Posterior cingulate gyrus (tissue), 11 donors: ENCODE data around the gene LRP3.
"Not testable (repeated sequence)": the region's sequence is repeated elsewhere in the genome, so short reads cannot be mapped to it uniquely, and the experiment has no call there.

ENCODE experiments used
- DNase-seq, 10 donors: peaks; one replicate each; pipeline versions ENCODE4 v3.0.0 to v3.0.0-alpha.2; 2020 to 2021; ENCODE audit warnings: mixed read lengths in 3 of 10
- intact Hi-C: fragments of 100-400 bp; cut with DNase I; formaldehyde crosslinking; loops from one replicate; pipeline ENCODE4 v1.15.1; 2023

LRP3 gene

DNA sequence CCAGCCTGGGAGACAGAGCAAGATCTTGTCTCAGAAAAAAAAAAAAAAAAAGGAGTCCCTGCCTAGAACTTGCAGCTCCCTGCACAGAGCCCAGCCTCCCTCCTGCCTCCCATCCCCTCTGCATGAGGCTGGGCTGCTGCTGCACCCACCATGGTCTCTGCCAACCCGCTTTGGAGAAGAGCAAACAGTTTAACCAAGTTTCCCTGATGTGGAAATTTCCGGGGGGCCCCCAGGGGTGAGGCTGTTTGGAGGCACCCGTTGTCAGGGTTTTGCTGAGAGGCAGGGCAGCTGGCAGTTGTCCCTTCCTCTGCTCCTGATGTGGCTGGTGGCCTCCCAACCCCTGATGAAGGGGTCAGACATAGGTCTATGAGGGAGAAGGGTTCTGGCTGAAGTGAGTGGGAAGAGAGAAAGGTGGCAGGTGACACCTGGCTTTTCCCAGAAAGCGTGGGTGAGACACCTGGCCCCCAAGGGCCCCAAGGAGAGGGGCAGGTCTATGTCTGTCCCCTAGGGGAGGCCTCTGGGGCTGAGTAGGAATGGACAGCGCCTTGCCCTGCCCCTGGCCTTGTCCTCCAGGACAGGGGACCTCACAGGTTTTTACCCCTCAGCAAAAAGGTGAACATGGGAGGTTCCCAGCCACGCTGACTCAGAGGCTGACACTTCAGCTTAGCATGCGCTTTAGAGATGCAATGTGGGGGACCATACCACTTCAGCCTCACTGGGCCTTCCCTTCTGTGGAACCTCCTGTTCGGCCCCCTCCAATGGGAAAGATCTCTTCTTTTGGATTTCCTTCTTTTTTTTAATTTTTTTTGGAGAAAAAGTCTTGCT lies 5.5 kb downstream of the LRP3 start:
- intact Hi-C loops = no loop called here

DNA sequence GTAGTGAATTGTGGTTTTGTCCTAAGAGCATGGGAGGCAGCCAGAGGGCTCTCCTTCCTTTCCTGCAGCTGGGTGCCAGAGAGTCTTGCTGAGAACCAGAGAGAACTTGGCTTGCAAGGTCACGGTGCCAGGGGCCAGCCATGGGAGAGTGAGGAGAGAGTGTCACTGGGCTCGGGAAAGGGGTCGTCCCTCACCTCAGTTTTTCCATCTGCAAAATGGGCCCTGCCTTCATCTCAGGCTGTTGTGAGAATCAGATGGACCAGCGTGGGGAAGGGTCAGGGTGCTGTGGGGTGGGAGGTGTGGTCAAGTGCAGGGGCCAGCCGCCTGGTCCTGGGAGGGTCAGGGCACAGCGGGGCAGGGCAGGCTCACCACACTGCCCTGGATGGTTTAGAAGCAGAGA lies 7.3 kb downstream of the LRP3 start:
- peak in 1 of 10 donors; percentile 48 for DNase-seq
- intact Hi-C loops = no loop called here

More for the DNA sequence above, 5.5 kb downstream of the LRP3 start:
- DNase-seq = no peak

DNA sequence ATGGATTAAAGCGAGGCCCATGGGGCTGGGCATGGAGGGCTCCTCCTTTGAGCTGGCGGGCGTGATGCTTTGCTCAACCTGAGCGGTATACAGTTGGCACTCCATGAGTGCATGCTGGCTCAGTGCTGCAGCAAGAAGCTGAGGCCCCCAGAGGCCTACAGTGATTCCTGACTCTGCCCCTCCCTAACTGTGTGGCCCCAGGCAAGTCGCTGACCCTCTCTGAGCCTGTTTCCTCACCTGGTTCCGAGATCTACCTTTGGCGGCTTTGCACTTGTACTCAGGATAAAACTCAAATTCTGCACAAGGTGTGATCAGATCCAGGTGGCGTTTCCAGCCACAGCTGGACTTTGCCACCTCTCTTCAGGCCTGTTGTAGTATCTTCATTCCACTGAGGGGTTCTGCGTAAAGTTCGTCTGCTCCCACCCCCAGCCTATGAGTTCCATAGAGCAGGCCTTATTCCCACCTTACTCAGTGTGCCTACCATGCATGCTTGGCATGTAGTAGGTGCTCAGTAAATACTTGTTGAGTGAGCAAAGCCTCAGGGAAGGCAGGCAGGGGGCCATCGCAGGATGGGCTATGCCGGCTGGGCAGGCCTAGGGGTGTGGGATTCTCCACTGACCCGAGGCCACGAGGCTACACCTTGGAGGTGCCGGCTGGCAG lies 7.9 kb downstream of the LRP3 start:
- no peak for DNase-seq
- intact Hi-C loops = no loop called here

DNA sequence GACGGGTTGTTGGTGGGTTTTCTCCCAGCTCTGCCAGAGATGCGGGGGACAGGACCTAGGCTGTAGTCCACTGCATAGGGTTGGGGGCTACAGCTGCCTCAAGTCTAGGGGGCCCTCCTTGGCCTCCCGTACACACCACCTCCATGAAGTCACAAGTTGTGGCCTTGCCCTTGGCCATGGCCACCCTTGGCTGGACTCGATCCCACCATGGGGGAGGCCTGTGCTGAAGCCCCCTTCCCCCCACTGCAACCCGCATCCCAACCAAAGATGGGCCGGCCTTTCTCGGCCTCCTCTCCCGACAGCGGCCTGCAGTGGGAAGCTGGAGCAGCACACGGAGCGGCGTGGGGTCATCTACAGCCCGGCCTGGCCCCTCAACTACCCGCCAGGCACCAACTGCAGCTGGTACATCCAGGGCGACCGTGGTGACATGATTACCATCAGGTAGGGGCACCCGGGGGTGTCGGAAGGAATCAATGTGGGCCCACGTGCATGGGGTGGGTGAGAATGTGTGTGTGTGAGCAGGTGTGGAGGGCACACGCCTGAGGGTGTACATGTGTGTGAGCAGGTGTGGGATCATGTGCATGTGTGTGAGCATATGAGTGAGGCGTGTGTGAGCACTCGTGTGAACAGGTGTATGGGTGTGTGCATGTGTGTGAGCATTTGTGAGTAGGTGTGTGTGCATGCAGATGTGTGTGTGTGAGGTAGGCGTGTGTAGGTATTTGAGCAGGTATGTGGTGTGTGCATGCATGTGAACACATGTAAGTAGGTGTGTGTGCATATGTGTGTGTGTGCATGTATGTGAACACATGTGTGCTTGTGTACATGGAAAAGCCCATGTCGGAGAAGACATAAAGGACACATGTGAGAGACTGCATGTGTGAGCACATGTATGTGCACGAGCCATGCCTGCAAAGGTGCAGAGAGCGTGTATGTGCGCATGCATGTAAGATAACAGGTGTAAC lies 8.7 kb downstream of the LRP3 start:
- peak in 2 of 10 donors; percentile 61 to 74 for DNase-seq
- intact Hi-C loops = no loop called here

DNA sequence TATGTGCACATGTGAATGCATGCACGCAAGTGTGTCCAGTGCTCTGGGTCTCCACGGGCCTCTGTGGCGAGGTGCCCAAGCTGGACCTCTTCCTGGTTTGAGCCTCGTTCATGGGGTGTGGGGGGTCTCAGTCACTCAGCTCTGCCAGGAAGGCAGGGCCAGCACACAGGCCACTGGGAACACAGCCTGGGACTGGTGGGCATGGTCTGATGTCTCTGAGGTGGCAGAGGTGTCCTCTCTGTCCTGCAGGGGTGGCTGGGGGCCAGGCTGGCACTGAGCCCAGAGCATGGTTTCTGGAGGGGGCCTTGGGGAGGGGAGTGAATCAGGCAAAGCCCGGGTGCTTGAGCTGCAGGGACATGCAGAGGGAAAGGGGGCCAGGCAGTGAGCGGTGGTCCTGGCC lies 9.4 kb downstream of the LRP3 start:
- DNase-seq = peak in 3 of 10 donors; percentile 63 to 79 (median 63)
- intact Hi-C loops = no loop called here

DNA sequence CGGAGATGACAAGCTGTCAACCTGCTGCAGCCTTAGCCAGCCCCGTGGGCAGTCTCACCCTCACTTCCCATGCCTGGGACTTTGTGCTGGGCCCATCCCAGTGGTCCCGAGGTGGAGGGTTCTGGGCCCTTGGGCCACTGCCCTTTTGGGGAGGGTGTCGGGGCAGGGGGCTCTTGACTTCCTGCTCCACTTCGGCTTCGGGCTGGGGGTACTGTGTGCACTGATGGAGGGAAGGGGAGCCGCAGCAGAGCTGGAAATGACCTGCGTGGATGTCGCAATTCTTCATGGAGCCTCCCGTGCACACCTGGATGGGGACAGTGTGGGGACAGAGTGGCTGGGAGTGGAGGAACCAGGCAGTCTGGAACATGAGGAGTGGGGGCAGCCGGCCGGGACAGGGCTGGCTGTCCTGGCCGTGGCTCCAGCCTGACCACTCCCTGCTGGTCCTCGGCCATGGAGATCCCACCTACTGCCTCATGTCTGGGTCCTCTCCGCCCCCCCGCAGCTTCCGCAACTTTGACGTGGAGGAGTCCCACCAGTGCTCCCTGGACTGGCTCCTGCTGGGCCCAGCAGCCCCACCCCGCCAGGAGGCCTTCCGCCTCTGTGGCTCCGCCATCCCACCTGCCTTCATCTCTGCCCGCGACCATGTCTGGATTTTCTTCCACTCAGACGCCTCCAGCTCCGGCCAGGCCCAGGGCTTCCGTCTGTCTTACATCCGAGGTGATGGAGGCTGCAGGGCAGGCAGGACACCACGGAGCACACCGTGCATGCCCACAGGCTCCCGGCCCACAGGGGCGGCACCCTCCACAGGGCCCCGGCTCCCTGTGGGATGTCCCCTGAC lies 10.2 kb downstream of the LRP3 start:
- intact Hi-C loops = no loop called here
- DNase-seq = peak in 3 of 10 donors; percentile 66 to 80 (median 80)

DNA sequence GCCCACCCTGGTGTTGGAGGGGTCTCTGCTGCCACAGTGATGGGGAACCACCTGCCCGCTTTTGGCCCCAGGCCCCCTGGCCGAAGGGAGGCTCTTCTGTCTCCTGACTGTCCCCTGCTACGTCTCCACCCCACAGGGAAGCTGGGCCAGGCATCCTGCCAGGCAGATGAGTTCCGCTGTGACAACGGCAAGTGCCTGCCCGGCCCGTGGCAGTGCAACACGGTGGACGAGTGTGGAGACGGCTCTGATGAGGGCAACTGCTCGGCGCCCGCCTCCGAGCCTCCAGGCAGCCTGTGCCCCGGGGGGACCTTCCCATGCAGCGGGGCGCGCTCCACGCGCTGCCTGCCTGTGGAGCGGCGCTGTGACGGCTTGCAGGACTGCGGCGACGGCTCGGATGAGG lies 11.0 kb downstream of the LRP3 start:
- intact Hi-C loops = no loop called here
- DNase-seq = peak in 3 of 10 donors; percentile 69 to 84 (median 73)

DNA sequence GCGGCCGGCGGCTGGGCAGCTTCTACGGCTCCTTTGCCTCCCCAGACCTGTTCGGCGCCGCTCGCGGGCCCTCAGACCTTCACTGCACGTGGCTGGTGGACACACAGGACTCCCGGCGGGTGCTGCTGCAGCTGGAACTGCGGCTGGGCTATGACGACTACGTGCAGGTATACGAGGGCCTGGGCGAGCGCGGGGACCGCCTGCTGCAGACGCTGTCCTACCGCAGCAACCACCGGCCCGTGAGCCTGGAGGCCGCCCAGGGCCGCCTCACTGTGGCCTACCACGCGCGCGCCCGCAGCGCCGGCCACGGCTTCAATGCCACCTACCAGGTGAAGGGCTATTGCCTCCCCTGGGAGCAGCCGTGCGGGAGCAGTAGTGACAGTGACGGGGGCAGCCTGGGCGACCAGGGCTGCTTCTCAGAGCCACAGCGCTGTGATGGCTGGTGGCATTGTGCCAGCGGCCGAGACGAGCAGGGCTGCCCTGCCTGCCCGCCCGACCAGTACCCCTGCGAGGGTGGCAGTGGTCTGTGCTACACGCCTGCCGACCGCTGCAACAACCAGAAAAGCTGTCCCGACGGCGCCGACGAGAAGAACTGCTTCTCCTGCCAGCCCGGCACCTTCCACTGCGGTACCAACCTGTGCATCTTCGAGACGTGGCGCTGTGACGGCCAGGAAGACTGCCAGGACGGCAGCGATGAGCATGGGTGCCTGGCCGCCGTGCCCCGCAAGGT lies 11.6 kb downstream of the LRP3 start:
- DNase-seq = peak in 3 of 10 donors; percentile 72 to 84 (median 83)
- intact Hi-C loops = no loop called here

DNA sequence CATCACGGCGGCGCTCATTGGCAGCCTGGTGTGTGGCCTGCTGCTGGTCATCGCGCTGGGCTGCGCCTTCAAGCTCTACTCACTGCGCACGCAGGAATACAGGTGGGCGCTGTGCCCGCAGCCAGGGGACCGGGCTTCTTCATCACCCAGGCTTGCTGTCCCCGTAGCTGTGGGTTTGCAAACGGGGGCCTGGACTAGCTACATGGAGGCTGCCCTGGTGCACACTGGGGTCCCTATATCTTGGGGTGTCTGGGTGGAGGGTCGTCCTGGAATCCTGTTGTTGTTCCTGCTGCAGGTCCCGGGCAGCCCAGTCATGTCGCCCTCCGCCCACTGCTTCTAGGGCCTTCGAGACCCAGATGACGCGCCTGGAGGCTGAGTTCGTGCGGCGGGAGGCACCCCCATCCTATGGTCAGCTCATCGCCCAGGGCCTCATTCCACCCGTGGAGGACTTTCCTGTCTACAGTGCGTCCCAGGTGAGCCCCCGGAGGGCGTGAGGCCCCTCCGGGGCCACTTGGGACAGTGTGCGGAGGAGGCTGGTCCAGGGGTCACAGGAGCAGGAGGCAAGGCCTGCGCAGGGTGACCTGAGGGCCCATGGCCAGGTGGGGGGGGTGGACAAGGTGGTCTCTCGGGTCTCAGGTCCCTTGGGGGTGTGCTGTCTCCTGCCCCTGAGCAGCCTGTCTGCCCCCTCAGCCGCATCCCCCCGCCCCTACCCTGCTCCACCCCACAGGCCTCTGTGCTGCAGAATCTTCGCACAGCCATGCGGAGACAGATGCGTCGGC lies 12.3 kb downstream of the LRP3 start:
- peak in 2 of 10 donors; percentile 64 to 68 for DNase-seq
- intact Hi-C loops = no loop called here

DNA sequence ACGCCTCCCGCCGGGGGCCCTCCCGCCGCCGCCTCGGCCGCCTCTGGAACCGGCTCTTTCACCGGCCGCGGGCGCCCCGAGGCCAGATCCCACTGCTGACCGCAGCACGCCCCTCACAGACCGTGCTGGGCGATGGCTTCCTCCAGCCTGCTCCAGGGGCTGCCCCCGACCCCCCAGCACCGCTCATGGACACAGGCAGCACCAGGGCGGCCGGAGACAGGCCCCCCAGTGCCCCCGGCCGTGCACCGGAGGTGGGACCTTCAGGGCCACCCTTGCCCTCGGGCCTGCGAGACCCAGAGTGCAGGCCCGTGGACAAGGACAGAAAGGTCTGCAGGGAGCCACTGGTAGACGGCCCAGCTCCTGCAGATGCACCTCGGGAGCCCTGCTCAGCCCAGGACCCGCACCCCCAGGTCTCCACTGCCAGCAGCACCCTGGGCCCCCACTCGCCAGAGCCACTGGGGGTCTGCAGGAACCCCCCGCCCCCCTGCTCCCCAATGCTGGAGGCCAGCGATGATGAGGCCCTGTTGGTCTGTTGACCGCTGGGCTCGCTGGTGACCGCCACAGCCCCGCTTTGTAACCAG lies 13.0 kb downstream of the LRP3 start:
- peak in 3 of 10 donors; percentile 59 to 80 (median 66) for DNase-seq
- intact Hi-C loops = no loop called here

DNA sequence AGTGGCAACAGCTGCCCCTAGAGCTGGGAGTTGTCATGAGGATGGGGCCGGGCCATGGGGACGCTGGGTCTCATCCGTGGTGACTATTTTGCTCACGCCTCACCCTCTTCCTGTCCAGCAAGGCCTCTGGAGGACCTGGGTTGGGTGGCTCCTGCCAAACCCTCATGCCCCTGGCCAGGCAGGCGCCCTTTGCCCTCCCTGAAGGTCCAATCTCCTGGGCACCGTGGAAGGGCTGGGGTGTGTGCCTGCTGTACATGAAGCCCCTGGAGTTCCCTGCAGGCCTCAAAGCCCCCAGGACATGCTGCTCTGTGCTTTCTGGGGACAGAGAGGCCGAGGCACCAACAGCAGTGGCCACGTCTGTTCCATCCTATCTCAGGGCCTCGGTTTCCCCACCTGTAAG lies 13.8 kb downstream of the LRP3 start:
- intact Hi-C loops = no loop called here
- DNase-seq = peak in 2 of 10 donors; percentile 49 to 63

DNA sequence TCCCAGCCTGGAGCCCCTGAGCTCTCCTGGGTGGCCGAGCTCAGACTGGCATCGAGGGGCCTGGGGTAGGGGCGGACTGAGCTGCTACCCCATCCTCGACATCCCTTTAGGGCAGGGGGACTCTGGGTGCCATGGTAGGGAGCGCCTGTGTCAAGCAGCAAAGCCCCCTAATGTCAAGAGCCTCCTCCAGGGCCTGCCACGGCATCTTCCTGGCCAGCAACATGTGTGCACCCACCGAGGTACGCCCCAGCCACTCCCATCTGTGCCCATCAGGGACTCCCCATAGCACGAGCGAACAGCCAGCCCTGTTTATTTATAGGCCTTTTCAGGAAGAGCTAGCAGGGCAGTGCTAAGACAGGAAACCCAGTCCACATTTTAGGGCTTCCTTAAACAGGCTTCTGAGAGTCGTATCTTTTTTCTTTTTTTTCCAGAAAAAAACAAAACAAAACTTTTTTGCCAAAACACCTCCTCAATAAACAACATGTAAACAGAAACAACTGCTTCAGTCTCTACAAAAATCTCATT lies 14.3 kb downstream of the LRP3 start:
- peak in 2 of 10 donors; percentile 65 to 74 for DNase-seq
- intact Hi-C loops = no loop called here

DNA sequence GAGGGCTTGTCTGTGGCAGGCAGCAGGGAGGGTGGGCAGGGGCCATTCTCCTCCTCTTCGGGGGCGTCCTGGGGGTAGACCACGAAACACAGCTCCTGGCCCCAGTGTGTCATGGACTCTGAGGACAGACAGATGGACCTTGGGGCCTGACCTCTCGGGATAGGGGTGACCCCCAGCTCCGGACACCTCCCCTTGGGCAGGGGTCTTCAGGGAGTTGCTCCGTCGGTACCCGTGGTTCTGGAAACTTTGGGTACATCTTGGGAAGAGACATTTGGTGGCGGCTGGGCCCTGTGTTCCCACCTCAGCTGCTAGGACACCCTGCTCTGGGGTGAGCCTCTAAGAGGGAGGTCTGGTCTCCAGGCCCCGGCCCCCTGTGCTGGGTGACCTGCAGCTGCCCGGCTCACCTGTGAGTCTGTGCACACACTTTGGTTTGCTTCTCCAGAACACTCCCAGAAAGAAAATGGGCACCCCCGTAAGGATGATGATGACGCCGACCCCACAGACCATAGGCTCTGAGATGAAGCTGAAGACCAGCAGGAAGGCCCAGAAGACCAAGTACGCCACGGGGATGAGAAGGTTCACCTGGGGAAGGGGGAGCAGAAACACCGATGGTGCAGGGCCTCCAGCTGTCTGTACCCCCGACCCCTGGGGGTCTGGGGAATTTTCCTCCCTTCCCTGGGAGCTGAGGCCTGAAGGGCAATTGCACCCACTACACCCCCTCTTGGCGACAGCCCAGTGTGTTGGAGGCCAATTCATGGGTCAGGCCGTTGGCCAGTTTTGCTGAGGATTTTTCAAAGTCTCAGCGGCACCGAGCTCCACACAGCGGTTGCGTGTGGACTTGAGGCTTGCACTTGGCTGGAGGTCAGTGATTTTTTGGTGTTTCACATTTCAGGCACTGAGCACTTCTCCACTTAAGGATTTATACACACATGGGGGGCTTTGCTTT lies 15.0 kb downstream of the LRP3 start:
- DNase-seq = peak in 3 of 10 donors; percentile 69 to 89 (median 80)

DNA sequence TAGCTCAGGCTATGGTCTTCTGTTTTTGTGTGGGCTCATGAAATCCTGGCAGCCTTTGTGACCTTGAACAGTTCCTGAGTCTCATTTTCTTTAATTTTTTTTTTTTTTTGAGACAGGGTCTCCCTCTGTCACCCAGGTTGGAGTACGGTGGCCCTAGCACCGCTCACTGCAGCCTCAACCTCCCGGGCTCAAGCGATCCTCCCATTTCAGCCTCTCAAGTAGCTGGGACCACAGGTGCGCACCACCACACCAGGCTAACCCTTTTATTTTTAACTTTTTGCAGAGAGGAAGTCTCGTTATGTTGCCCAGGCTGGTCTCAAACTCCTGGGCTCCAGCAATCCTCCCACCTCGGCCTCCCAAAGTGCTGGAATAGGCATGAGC lies 15.7 kb downstream of the LRP3 start:
- intact Hi-C loops = not testable (repeated sequence)
- peak in 2 of 10 donors; percentile 35 to 55 for DNase-seq

More for the DNA sequence above, 15.0 kb downstream of the LRP3 start:
- intact Hi-C loops = no loop called here

DNA sequence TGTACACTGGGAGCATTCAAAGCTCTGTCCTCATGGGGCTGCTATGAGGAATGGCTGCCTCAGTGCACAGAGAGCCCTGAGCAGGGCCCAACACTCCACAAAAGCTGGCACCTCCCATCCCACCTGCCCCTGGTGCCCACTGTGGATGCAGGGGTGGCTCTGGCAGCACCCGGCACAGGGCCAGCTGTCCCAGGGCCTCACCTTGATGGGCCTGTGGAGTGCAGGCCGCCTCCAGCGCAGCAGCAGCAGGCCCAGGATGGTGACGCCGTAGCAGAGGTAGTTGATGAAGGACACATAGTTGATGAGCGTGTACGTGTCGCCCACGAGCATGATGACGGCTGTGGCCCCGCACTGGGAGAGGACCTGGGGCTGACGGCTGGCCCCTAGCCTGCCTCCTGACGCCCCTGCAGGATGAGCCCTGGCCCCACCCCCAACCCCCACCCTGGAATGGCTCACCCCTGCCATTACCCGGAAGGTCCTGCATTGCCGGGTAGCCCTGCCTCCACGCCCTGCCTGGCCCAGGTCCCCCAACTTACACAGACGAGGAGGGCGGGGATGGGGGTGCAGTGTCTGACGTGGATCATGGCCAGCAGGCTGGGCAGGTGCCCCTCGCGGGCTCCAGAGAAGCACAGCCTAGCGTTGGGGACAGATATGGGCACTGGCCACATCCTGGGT lies 16.3 kb downstream of the LRP3 start:
- intact Hi-C loops = no loop called here
- DNase-seq = peak in 2 of 10 donors; percentile 59 to 63
